ENCODE results near the gene VPS25. TPM values are rescaled to one million over a fixed set of nuclear protein-coding genes. Genes with fewer than 3 reads are reported as not detected.
"Not testable (repeated sequence)": the region's sequence is repeated elsewhere in the genome, so short reads cannot be mapped to it uniquely, and the experiment has no call there.

VPS25 gene
- total RNA-seq, 1 donor from 2014 or later, result 38.6 TPM

DNA sequence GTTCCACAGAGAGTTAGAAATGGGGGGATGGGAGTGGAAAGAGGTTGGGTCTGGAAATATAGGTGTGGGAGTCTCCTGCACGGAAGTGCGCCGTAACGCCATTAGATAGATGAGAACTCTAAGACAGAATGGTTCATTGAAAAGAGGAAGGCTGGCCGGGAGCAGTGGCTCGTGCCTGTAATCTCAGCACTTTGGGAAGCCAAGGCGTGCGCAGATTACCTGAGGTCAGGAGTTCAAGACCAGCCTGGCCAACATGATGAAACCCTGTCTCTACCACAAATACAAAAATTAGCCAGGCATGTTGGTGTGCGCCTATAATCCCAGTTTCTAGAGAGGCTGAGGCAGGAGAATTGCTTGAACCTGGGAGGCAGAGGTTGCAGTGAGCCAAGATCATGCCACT lies 5.2 kb upstream of the VPS25 start:
- H3K9ac ChIP-seq (ENCODE audit: low read depth in 1 of 3, low read length in 3 of 3); H3K36me3 ChIP-seq (ENCODE audit: control insufficient read depth in 3 of 3, insufficient read depth in 3 of 3, low read length in 3 of 3); H3K9me3 ChIP-seq (ENCODE audit: control insufficient read depth in 3 of 3, low read length in 3 of 3); H3K4me1 ChIP-seq (ENCODE audit: control insufficient read depth in 3 of 3, insufficient read depth in 3 of 3, low read length in 3 of 3); H3K4me3 ChIP-seq (ENCODE audit: low read length in 3 of 3); H3K27ac ChIP-seq (ENCODE audit: low read depth, low read length); H3K27me3 ChIP-seq (ENCODE audit: control insufficient read depth in 3 of 3, insufficient read depth in 3 of 3, low read length in 3 of 3): not testable (repeated sequence)

DNA sequence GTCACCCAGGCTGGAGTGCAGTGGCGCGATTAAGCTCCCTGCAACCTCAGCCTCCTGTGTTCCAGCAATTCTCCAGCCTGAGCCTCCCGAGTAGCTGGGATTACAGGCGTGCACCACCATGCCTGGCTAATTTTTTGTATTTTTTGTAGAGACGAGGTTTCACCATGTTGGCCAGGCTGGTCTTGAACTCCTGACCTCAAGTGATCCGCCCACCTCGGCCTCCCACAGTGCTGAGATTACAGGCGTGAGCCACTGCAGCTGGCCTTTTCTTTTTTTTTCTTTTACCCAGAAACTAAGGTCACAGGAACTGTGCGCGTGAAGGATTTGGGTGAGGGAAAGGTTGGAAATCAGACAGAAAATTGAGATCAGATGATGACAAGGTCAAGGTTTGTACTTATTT lies 3.3 kb upstream of the VPS25 start:
- not testable (repeated sequence) for H3K27me3 ChIP-seq (ENCODE audit: control insufficient read depth in 3 of 3, insufficient read depth in 3 of 3, low read length in 3 of 3); H3K9ac ChIP-seq (ENCODE audit: low read depth in 1 of 3, low read length in 3 of 3); H3K4me3 ChIP-seq (ENCODE audit: low read length in 3 of 3); H3K36me3 ChIP-seq (ENCODE audit: control insufficient read depth in 3 of 3, insufficient read depth in 3 of 3, low read length in 3 of 3); H3K9me3 ChIP-seq (ENCODE audit: control insufficient read depth in 3 of 3, low read length in 3 of 3); H3K27ac ChIP-seq (ENCODE audit: low read depth, low read length)
- H3K4me1 ChIP-seq (ENCODE audit: control insufficient read depth in 3 of 3, insufficient read depth in 3 of 3, low read length in 3 of 3), result peaks cover 8 to 19% (median 11%) of the 10 kb centered on the region in 3 donors

DNA sequence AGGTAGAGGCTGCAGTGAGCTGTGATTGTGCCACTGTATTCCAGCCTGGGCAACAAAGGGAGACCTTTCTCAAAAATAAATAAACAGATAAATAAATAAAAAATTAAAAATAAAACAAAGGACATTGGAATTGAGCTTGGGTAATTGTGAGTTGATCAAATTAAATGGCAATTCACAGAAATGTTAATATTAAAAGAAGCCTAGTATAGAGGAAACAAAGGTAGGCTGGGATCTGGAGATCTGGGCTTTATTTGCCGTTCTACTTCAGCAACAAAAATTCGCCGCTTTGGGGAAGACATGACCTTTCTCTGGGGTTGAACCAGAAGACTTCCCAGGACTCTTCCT lies 332 bp upstream of the VPS25 start:
- peak overlapping the region; percentile 75 for H3K27ac ChIP-seq (ENCODE audit: low read depth, low read length)

GRCh38 chr17:42774066-42774745 lies 957 bp downstream of the VPS25 start:
- Histone ChIP-seq H3K9me3 (ENCODE audit: control insufficient read depth in 3 of 3, low read length in 3 of 3) (no peaks in the 10 kb centered on the region), H3K4me1 (ENCODE audit: control insufficient read depth in 3 of 3, insufficient read depth in 3 of 3, low read length in 3 of 3) (peaks cover 8 to 19% (median 14%) of the 10 kb centered on the region in 3 donors), H3K9ac (ENCODE audit: low read depth in 1 of 3, low read length in 3 of 3) (peak overlapping the region; percentile 92 to 97 (median 96)), H3K27me3 (ENCODE audit: control insufficient read depth in 3 of 3, insufficient read depth in 3 of 3, low read length in 3 of 3) (no peaks in the 10 kb centered on the region), H3K4me3 (ENCODE audit: low read length in 3 of 3) (peak overlapping the region; percentile 97 to 99 (median 97)), H3K27ac (ENCODE audit: low read depth, low read length) (no peak overlapping the region), H3K36me3 (ENCODE audit: control insufficient read depth in 3 of 3, insufficient read depth in 3 of 3, low read length in 3 of 3) (peaks cover 28 to 33% (median 28%) of the 10 kb centered on the region in 3 donors)

More for the DNA sequence above, 332 bp upstream of the VPS25 start:
- H3K4me3 ChIP-seq (ENCODE audit: low read length in 3 of 3), result peak overlapping the region; percentile 97 to 99 (median 97)
- peaks cover 8 to 19% (median 14%) of the 10 kb centered on the region in 3 donors for H3K4me1 ChIP-seq (ENCODE audit: control insufficient read depth in 3 of 3, insufficient read depth in 3 of 3, low read length in 3 of 3)
- no peaks in the 10 kb centered on the region for H3K9me3 ChIP-seq (ENCODE audit: control insufficient read depth in 3 of 3, low read length in 3 of 3)
- peak overlapping the region; percentile 92 to 97 (median 96) for H3K9ac ChIP-seq (ENCODE audit: low read depth in 1 of 3, low read length in 3 of 3)
- H3K36me3 ChIP-seq (ENCODE audit: control insufficient read depth in 3 of 3, insufficient read depth in 3 of 3, low read length in 3 of 3), result peaks cover 15 to 22% (median 16%) of the 10 kb centered on the region in 3 donors
- H3K27me3 ChIP-seq (ENCODE audit: control insufficient read depth in 3 of 3, insufficient read depth in 3 of 3, low read length in 3 of 3), result no peaks in the 10 kb centered on the region

GRCh38 chr17:42775534-42776098 lies 2.4 kb downstream of the VPS25 start:
- Histone ChIP-seq H3K36me3 (ENCODE audit: control insufficient read depth in 3 of 3, insufficient read depth in 3 of 3, low read length in 3 of 3) (peaks cover 30 to 38% (median 34%) of the 10 kb centered on the region in 3 donors), H3K9ac (ENCODE audit: low read depth in 1 of 3, low read length in 3 of 3) (no peak overlapping the region), H3K9me3 (ENCODE audit: control insufficient read depth in 3 of 3, low read length in 3 of 3) (no peaks in the 10 kb centered on the region), H3K27ac (ENCODE audit: low read depth, low read length) (no peak overlapping the region), H3K4me1 (ENCODE audit: control insufficient read depth in 3 of 3, insufficient read depth in 3 of 3, low read length in 3 of 3) (peaks cover 10 to 21% (median 19%) of the 10 kb centered on the region in 3 donors), H3K4me3 (ENCODE audit: low read length in 3 of 3) (no peak overlapping the region), H3K27me3 (ENCODE audit: control insufficient read depth in 3 of 3, insufficient read depth in 3 of 3, low read length in 3 of 3) (peaks cover 2 to 12% (median 7%) of the 10 kb centered on the region in 3 donors)

- Histone ChIP-seq H3K36me3 (ENCODE audit: control insufficient read depth in 3 of 3, insufficient read depth in 3 of 3, low read length in 3 of 3) (peaks cover 30 to 38% (median 32%) of the 10 kb centered on the region in 3 donors), H3K9me3 (ENCODE audit: control insufficient read depth in 3 of 3, low read length in 3 of 3) (no peaks in the 10 kb centered on the region), H3K27me3 (ENCODE audit: control insufficient read depth in 3 of 3, insufficient read depth in 3 of 3, low read length in 3 of 3) (peaks cover 29 to 38% (median 34%) of the 10 kb centered on the region in 3 donors), H3K9ac (ENCODE audit: low read depth in 1 of 3, low read length in 3 of 3) (no peak overlapping the region), H3K27ac (ENCODE audit: low read depth, low read length) (no peak overlapping the region), H3K4me3 (ENCODE audit: low read length in 3 of 3) (no peak overlapping the region), H3K4me1 (ENCODE audit: control insufficient read depth in 3 of 3, insufficient read depth in 3 of 3, low read length in 3 of 3) (peaks cover 10 to 21% (median 10%) of the 10 kb centered on the region in 3 donors)
These were observed 5.3 kb downstream of the VPS25 start for GRCh38 chr17:42778570-42778969.

DNA sequence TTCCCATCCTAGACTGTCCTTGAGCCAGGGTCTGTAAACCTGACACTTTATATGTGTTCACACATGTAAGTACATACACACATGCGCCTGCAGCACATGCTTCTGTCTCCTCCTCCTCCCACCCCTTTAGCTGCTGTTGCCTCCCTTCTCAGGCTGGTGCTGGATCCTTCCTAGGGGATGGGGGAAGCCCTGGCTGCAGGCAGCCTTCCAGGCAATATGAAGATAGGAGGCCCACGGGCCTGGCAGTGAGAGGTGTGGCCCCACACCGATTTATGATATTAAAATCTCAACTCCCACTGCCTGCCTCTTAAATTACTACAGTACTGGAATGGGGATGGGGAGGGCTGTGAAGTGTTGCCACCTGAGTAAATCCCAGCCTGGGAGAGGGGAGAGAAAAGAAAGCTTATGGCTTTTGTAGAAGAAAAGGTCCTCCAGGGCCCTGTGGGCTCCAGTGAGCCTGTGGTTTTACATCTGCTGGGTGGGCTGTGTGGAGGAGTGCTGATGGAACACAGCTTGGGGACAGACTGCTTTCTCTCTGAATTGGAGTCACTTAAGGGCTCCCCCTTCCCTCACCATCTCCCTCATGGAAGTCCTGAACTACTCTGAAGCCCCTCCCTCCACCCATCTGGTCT lies 6.2 kb downstream of the VPS25 start:
- Histone ChIP-seq H3K9ac (ENCODE audit: low read depth in 1 of 3, low read length in 3 of 3) (no peak overlapping the region), H3K27ac (ENCODE audit: low read depth, low read length) (no peak overlapping the region), H3K9me3 (ENCODE audit: control insufficient read depth in 3 of 3, low read length in 3 of 3) (no peaks in the 10 kb centered on the region), H3K4me3 (ENCODE audit: low read length in 3 of 3) (no peak overlapping the region), H3K27me3 (ENCODE audit: control insufficient read depth in 3 of 3, insufficient read depth in 3 of 3, low read length in 3 of 3) (peaks cover 37 to 47% (median 43%) of the 10 kb centered on the region in 3 donors), H3K4me1 (ENCODE audit: control insufficient read depth in 3 of 3, insufficient read depth in 3 of 3, low read length in 3 of 3) (peaks cover 7 to 13% (median 8%) of the 10 kb centered on the region in 3 donors), H3K36me3 (ENCODE audit: control insufficient read depth in 3 of 3, insufficient read depth in 3 of 3, low read length in 3 of 3) (peaks cover 30 to 35% (median 31%) of the 10 kb centered on the region in 3 donors)

DNA sequence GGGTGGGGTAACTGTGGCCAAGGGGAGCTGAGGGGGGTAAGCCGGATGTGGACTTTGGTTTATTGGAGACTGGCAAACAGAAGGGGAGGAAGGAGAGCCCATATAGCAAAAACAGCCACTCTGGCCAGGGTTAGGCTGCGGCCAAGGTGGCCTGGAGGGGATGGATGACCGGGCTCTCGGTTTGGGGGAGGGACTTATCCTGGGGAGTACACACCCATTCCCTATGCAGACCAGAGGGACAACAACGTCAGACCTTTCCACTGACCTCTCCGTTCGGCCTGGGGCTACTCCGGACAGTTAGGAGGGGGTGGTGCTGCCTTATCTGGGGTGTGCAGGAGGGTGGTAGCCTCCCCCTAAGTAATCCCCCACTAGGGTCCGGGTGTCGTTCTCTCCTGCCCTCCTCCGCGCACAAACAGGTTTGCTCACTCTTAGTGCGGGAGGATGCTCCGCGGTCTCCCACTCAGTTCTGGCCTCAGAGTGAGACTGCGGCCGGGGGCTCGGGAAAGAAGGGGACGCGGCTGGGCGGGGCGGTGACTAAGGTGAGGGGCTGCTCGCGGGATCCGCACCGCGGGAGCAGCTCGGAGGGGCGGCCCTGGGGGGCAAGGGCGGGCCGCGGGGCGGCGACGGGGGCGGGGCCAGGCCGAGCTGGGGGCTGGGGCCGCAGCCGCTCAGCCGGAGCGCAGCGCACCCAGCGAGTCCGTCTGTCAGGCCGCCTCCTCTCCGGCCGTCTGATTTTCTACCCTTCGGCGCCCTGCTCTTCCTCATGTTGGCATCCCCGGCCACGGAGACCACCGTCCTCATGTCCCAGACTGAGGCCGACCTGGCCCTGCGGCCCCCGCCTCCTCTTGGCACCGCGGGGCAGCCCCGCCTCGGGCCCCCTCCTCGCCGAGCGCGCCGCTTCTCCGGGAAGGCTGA lies 6.9 kb downstream of the VPS25 start, which contains the start of gene WNK4:
WNK4 (plus strand) TSS at position 675 of the 915 bp plus-strand sequence; CDS start at position 764, 89 bp downstream.
- Histone ChIP-seq H3K27me3 (ENCODE audit: control insufficient read depth in 3 of 3, insufficient read depth in 3 of 3, low read length in 3 of 3) (peaks cover 45 to 54% (median 51%) of the 10 kb centered on the region in 3 donors), H3K9ac (ENCODE audit: low read depth in 1 of 3, low read length in 3 of 3) (peak within 1 kb of the TSS in 1 of 3 donors; percentile 38), H3K27ac (ENCODE audit: low read depth, low read length) (no peak within 1 kb of the TSS), H3K4me1 (ENCODE audit: control insufficient read depth in 3 of 3, insufficient read depth in 3 of 3, low read length in 3 of 3) (peaks cover 10 to 13% (median 13%) of the 10 kb centered on the region in 3 donors), H3K9me3 (ENCODE audit: control insufficient read depth in 3 of 3, low read length in 3 of 3) (no peaks in the 10 kb centered on the region), H3K36me3 (ENCODE audit: control insufficient read depth in 3 of 3, insufficient read depth in 3 of 3, low read length in 3 of 3) (peaks cover 30 to 33% (median 30%) of the 10 kb centered on the region in 3 donors), H3K4me3 (ENCODE audit: low read length in 3 of 3) (peak within 1 kb of the TSS in 2 of 3 donors; percentile 30 to 35)

- peaks cover 23 to 25% (median 23%) of the 10 kb centered on the region in 3 donors for H3K36me3 ChIP-seq (ENCODE audit: control insufficient read depth in 3 of 3, insufficient read depth in 3 of 3, low read length in 3 of 3)
- H3K4me1 ChIP-seq (ENCODE audit: control insufficient read depth in 3 of 3, insufficient read depth in 3 of 3, low read length in 3 of 3), result peaks cover 7 to 14% (median 13%) of the 10 kb centered on the region in 3 donors
- no peaks in the 10 kb centered on the region for H3K9me3 ChIP-seq (ENCODE audit: control insufficient read depth in 3 of 3, low read length in 3 of 3)
- no peak overlapping the region for H3K27ac ChIP-seq (ENCODE audit: low read depth, low read length)
- no peak overlapping the region for H3K9ac ChIP-seq (ENCODE audit: low read depth in 1 of 3, low read length in 3 of 3)
- peak overlapping the region in 1 of 3 donors; percentile 35 for H3K4me3 ChIP-seq (ENCODE audit: low read length in 3 of 3)
- H3K27me3 ChIP-seq (ENCODE audit: control insufficient read depth in 3 of 3, insufficient read depth in 3 of 3, low read length in 3 of 3), result peaks cover 54 to 63% (median 58%) of the 10 kb centered on the region in 3 donors
These were observed 7.8 kb downstream of the VPS25 start for GRCh38 chr17:42780851-42781638.
